ENCODE measurements around the gene HNRNPR.

GRCh38 chr1:23357138-23357908 lies 13.2 kb upstream of the HNRNPR start:
- TF ChIP-seq CTCF (IDR thresholded peaks at IDR 0.05) (no peak), EP300 (IDR thresholded peaks at IDR 0.05) (no peak)
